Stimulated activated CD4-positive, alpha-beta T cell treated with anti-CD3 and anti-CD28 coated beads, Interleukin-4, amount 100 ng/mL, for 4 hours (primary cell): Measurements from ENCODE around the gene CNTFR.

Source experiments
- DNase-seq, 2 experiments: peaks; one replicate each; pipeline ENCODE4 v3.0.0-alpha.2; 2020

The CNTFR gene

GRCh38 chr9:34505370-34506120 is 84.0 kb downstream of the CNTFR start:
- no peak for DNase-seq

- DNase-seq, result no peak
Measured at GRCh38 chr9:34503406-34503805, 86.1 kb downstream of the CNTFR start.

- no peak for DNase-seq
Measured at GRCh38 chr9:34502891-34503290, 86.6 kb downstream of the CNTFR start.

GRCh38 chr9:34502471-34502870 is 87.1 kb downstream of the CNTFR start:
- DNase-seq, result no peak

GRCh38 chr9:34501889-34502425 is 87.6 kb downstream of the CNTFR start:
- no peak for DNase-seq
